ENCODE measurements around the gene TBC1D8. TPM values are rescaled to one million over a fixed set of nuclear protein-coding genes. Genes with fewer than 3 reads are reported as not detected.

Gene TBC1D8
- total and polyA plus RNA-seq, 2 of the 8 experiments (the other 6 are each of a cell fraction or from before 2014, with no cell fraction given) = 20.8 to 21.8 TPM

DNA sequence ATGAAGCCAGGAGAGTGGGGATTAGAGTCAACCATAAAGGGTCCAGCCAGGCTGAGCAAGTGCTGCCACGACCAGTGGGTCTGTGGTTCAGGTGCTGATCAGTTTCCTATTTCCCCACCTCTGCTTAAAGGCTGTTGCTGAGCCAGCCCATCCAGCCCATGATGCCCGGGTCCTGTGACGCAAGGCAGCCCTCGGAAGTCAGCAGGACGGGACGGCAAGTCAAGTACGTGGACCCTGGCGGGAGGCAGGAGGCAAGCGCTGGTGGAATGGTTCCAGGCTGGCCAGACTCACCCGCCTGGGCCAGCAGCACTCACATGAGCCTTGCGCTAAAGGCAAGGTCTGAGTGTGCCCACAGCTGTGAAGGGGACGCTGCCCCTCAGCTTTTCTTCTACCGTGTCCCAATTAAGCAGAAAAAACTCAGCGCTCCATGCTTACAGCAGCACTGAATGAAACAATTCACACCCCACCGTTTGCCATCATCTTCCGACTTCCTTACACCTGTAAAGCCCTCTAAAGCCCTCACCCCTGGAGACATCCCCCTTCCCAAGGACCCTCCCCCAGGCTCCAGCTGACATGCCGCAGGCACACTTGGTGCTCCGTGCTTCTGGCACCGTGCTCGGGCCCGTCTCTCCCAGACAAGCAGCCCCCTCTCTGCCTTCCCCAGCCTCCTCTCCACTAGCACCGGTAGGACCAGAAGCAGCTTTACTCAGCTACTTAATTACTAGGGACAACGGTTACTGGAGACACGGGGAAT is 160.4 kb downstream of the TBC1D8 start:
- H3K23me2 ChIP-seq (ENCODE audit: low read depth, low read length) = no peaks in the 10 kb centered on the region
- no peak overlapping the region for H3K14ac ChIP-seq (ENCODE audit: insufficient read length)
- no peak overlapping the region for H2BK5ac ChIP-seq (ENCODE audit: low read depth, low read length)
- H3K9ac ChIP-seq (replicated peaks in 1 of 4; ENCODE audit: extremely low read depth in 1 of 4, low read depth in 3 of 4, low read length in 3 of 4) = no peak overlapping the region; a peak in 1 of 7 replicates
- H2BK120ac ChIP-seq (replicated peaks; ENCODE audit: low read depth, low read length) = no peak overlapping the region
- H4K91ac ChIP-seq (replicated peaks; ENCODE audit: insufficient read length, low read length) = no peak overlapping the region
- no peaks in the 10 kb centered on the region for H3K27me3 ChIP-seq (replicated peaks in 1 of 4; ENCODE audit: control insufficient read depth in 3 of 4, extremely low read depth in 1 of 4, insufficient read depth in 3 of 4, low read length in 3 of 4)
- H3K4me3 ChIP-seq (ENCODE audit: extremely low read depth in 1 of 4, insufficient read depth in 2 of 4, low read depth in 3 of 4, low read length in 4 of 4) = no peak overlapping the region
- H3K79me2 ChIP-seq (ENCODE audit: control insufficient read depth in 1 of 2, insufficient read depth in 2 of 2, low read length in 2 of 2) = no peaks in the 10 kb centered on the region
- H2BK20ac ChIP-seq (ENCODE audit: low read length) = no peak overlapping the region
- no peak overlapping the region for H3K56ac ChIP-seq (replicated peaks; ENCODE audit: insufficient read length, low read depth, low read length)
- no peaks in the 10 kb centered on the region for H3K79me1 ChIP-seq (ENCODE audit: low read depth, low read length)
- H3K36me3 ChIP-seq (ENCODE audit: control insufficient read depth in 2 of 4, insufficient read depth in 4 of 4, low read length in 3 of 4) = no peaks in the 10 kb centered on the region
- H2AFZ ChIP-seq (ENCODE audit: low read length) = no peak overlapping the region
- H3K9me3 ChIP-seq (ENCODE audit: insufficient read depth in 2 of 2, low read depth in 1 of 2, low read length in 1 of 2) = no peaks in the 10 kb centered on the region
- CTCF ChIA-PET (ENCODE audit: partially characterized antibody) = interaction anchor here (1.1 to 2.7 kb wide), 3 partner anchors 14 to 384 kb away, joined by 3 to 14 read pairs (median 5); no protein-coding TSS in a partner anchor
- WGBS, 2 experiments (ENCODE audit: extremely low coverage in 1 of 2, insufficient coverage in 1 of 2, insufficient read length in 1 of 2, insufficient replicate concordance in 2 of 2, low coverage in 1 of 2, low lambda C conversion rate in 2 of 2, missing lambda C conversion rate in 1 of 2) = 85% methylated on average over 22 of the region's 24 CpGs; no CpG with 5 or more reads in 1 of the 2 experiments
- FAIRE-seq (no peak), DNase-seq (ENCODE audit: low read depth in 1 of 2, low spot score in 2 of 2) (no peak)
- no peak overlapping the region for H3K18ac ChIP-seq (ENCODE audit: extremely low read depth, low read length)
- peak overlapping the region; percentile 35; the same call in 1 of the 2 replicates for H2BK12ac ChIP-seq (ENCODE audit: low read depth, low read length)
- no peak overlapping the region for H3K4me2 ChIP-seq (ENCODE audit: insufficient read depth in 1 of 2, low read depth in 2 of 2, low read length in 2 of 2)
- POLR2A ChIA-PET (ENCODE audit: partially characterized antibody) = interaction anchor here (1.0 to 7.0 kb wide), 2 partner anchors 9 to 14 kb away, joined by 3 to 63 read pairs; partner anchors contain the start of gene RPL31
- no peak overlapping the region for H2BK15ac ChIP-seq (ENCODE audit: low read length)
- H3K4me1 ChIP-seq (replicated peaks in 1 of 4; ENCODE audit: control insufficient read depth in 3 of 4, insufficient read depth in 4 of 4, low read length in 3 of 4) = peaks cover 0 to 2% (median under 1%) of the 10 kb centered on the region in 4 experiments; a peak in 2 of 7 replicates
- H3K4ac ChIP-seq (replicated peaks; ENCODE audit: insufficient read length, low read depth, low read length) = no peak overlapping the region
- no peak overlapping the region for H3K23ac ChIP-seq (ENCODE audit: insufficient read length)
- no peak overlapping the region for H3K27ac ChIP-seq (ENCODE audit: low read depth, low read length)
- H4K8ac ChIP-seq (ENCODE audit: extremely low read depth, insufficient read depth, low read length) = no peak overlapping the region
- H4K5ac ChIP-seq (ENCODE audit: insufficient read length, low read depth, low read length) = no peak overlapping the region
- H2AK5ac ChIP-seq (ENCODE audit: low read depth, low read length) = no peak overlapping the region
- no peaks in the 10 kb centered on the region for H4K20me1 ChIP-seq (replicated peaks in 1 of 2; ENCODE audit: control insufficient read depth in 1 of 2, insufficient read depth in 2 of 2, low read length in 2 of 2)
- TF ChIP-seq, protein P1, sequence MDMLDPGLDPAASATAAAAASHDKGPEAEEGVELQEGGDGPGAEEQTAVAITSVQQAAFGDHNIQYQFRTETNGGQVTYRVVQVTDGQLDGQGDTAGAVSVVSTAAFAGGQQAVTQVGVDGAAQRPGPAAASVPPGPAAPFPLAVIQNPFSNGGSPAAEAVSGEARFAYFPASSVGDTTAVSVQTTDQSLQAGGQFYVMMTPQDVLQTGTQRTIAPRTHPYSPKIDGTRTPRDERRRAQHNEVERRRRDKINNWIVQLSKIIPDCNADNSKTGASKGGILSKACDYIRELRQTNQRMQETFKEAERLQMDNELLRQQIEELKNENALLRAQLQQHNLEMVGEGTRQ (IDR thresholded peaks at IDR 0.05; ENCODE audit: low read length) = no peak
- TF ChIP-seq CHD1 (IDR thresholded peaks at IDR 0.05; ENCODE audit: low read depth, low read length) (no peak), YY1 (IDR thresholded peaks at IDR 0.05; ENCODE audit: low read depth, low read length) (no peak)
